OCI-LY3 (cell line): Measurements from ENCODE around the gene REPS2.

Experiments
- CTCF ChIP-seq: fragments of 200-600, 300-600 bp; sonication (generic); IDR thresholded peaks from 2 replicates; pipeline ENCODE4 v1.5.1; 2014; ENCODE audit warnings: antibody characterized with exemption, low read length, low read depth
- EZH2phosphoT487 ChIP-seq: fragments of 200-600 bp; shearing (Covaris generic); IDR thresholded peaks from 2 replicates; pipeline ENCODE4 v1.6.1; 2018; ENCODE audit warnings: antibody characterized with exemption, mixed run types, low read depth

- TF ChIP-seq CTCF: no peak
- no peak for TF ChIP-seq EZH2phosphoT487
Observed at GRCh38 chrX:16910376-16910775, 36.1 kb upstream of the REPS2 start.
